HG03558 (cell line): Measurements from ENCODE around the gene COL9A3.

ENCODE experiments used
- ATAC-seq: cut with Tn5 transposase; IDR thresholded peaks from one replicate; pipeline ENCODE4 v1.9.1; 2021; ENCODE audit warnings: moderate number of reproducible peaks; ENCODE audit not compliant: unreplicated experiment; ENCODE audit errors: extremely low read depth

The COL9A3 gene

GRCh38 chr20:62778058-62778457 is 38.8 kb upstream of the COL9A3 start:
- no peak for ATAC-seq

- no peak for ATAC-seq
Measured at GRCh38 chr20:62778601-62779416, 38.0 kb upstream of the COL9A3 start.

DNA sequence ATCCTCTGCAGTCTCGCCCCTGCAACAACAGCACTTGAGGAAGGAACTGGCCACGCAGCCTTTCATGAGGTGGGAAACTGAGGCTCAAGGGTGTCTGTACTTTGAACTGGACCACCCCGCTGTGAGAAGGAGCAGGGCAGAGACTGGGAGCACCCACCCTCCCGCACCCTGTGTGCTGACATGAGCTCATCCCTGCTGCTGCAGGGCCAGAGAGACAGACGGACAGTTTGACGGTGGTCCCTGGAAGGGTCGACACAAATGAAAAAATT is 37.5 kb upstream of the COL9A3 start:
- ATAC-seq = no peak

- ATAC-seq = no peak
Measured at GRCh38 chr20:62780204-62780603, 36.6 kb upstream of the COL9A3 start.

- no peak for ATAC-seq
Measured at GRCh38 chr20:62780696-62781095, 36.2 kb upstream of the COL9A3 start.

- ATAC-seq = no peak
Measured at GRCh38 chr20:62782149-62782892, 34.5 kb upstream of the COL9A3 start.

GRCh38 chr20:62782893-62783278 is 34.0 kb upstream of the COL9A3 start:
- ATAC-seq = no peak

DNA sequence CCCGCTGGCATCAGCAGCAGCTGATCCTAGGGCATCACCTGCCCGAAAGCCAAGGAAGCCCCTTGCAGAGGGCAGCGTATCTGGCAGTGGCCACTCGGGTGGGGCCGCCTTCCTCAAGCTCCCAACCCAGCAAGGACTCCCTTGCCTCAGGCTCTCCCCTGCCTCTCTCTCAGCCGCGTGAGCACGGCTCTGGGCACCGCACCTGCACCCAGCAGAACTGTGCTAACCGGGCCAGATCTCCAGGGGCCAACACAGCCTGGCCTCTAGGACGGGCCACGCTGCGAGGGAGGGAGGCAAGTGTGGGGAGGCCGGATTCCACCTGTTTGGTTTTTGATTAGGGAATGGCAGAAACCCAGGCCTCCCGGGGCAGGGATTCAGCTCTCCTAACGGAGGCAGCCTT is 32.4 kb upstream of the COL9A3 start:
- no peak for ATAC-seq

DNA sequence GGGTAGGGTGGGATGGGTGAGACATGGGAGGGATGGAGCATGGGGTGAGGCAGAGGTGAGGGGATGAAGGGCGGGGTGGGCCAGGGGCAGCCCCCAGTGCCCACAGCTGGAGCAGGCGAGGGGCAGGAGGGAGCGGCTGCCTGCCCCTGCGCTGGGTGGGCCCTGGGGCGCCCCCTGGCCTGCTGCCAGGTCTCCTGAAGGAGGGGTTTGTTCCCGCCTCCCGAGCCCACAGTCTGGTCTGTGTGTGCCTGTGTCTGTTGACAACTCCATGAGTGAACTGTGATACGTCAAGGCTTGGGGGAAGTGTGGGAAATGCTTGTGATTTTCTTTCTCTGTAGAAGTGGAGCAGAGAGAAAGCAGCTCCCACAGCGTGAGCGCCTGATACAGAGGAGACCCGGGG is 31.5 kb upstream of the COL9A3 start:
- ATAC-seq = no peak

GRCh38 chr20:62786157-62786556 is 30.7 kb upstream of the COL9A3 start:
- ATAC-seq = no peak

- ATAC-seq = no peak
Measured at GRCh38 chr20:62787321-62787720, 29.5 kb upstream of the COL9A3 start.

GRCh38 chr20:62787866-62788265 is 29.0 kb upstream of the COL9A3 start:
- ATAC-seq = no peak

DNA sequence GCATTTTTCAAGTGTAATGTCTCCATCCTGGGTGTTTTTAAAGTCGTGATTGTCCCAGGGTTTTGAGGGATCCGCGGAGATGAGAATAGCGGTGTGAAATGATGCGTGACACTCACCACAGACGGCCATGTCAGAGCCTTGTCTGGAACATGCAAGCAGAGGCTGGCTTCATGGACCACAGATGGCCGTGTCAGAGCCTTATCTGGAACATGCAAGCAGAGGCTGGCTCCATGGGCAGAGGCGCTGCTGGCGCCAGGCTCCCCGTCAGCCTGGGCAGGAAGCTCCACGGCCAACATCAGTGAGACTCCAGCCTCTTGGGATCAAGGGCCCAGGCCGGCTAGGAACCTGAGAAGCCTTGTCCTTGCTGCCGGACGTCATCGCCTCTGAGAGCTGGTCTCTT is 28.2 kb upstream of the COL9A3 start:
- ATAC-seq = no peak

- ATAC-seq = no peak
Measured at GRCh38 chr20:62790075-62790474, 26.8 kb upstream of the COL9A3 start.

DNA sequence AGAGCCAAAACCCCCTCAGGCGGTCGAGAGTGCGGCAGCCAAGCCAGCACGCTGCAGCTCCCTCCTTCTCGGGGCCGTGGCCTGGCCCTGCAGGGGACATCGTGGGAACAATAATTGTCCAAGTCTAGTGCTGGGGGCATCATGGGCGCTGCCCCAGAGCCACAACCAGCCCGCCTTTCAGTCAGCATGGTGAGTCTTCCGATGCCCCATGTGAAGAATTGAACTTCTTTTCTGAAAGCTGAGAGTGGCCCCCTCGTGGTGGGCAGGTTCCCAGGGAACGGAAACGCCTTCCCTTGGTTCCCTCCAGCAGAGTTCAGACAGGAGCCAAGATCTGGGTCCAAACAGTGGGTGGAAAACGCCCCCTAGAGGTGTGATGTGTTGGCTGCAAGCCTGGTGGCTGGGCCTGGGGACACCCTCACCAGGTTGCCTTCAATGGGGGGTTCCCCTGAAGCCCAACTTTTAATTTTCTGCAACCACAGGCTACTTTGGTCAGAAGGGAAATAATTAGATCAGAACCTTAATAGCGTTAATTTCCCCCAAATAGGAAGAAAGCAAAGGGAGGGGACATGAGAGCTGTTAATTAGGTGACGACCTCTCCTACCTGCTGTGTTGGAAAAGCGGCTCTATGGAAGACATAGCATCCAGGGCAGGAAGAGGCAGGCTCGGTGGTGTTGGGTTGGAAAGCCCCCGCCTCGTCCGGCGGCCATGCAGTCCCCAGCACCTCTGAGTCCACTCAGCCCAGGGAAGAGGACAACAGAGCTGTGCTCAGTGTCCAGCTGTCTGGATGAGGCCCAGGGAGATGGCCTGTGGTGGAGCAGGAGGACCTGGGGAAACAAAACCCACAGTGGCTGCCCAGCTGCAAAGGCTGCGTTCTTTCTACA is 25.3 kb upstream of the COL9A3 start:
- no peak for ATAC-seq

DNA sequence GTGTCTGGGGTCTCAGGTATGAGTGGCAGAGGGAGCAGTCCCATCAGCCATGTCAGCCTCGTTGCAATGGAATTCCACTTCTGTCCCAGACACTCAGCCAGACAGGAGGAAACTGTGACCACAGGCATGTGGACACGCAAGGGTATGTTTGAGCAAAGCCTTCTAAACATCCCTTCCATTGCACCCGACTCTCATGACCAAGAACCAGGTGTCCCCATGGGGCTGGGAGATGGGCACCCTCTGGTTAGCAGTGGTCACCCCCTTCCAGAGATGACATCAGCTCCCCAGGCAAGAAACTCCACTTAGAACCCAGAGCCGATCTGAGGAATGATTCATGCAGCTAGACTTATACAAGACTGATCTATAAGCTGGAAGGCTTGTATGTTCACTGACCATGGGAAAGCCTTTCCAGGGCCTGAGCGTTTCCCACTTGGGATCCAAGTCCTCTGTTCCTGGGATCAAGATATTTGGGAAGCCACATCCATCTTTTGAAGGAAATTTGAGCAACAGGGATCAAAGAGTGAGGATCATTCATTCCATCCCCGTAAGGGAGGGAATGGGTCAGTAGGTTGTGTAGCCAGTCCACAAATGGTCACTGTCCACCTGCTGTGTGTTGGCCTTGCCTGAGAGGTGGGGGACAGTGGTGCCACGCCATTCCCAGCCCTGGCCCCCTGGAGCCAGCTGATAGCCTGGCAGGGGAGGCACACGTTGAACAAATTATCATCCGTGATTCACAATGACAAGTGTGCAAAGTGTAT is 24.5 kb upstream of the COL9A3 start:
- ATAC-seq = no peak

- ATAC-seq = no peak
Measured at GRCh38 chr20:62792940-62793756, 23.7 kb upstream of the COL9A3 start.

- ATAC-seq = no peak
Measured at GRCh38 chr20:62793757-62794006, 23.2 kb upstream of the COL9A3 start.

DNA sequence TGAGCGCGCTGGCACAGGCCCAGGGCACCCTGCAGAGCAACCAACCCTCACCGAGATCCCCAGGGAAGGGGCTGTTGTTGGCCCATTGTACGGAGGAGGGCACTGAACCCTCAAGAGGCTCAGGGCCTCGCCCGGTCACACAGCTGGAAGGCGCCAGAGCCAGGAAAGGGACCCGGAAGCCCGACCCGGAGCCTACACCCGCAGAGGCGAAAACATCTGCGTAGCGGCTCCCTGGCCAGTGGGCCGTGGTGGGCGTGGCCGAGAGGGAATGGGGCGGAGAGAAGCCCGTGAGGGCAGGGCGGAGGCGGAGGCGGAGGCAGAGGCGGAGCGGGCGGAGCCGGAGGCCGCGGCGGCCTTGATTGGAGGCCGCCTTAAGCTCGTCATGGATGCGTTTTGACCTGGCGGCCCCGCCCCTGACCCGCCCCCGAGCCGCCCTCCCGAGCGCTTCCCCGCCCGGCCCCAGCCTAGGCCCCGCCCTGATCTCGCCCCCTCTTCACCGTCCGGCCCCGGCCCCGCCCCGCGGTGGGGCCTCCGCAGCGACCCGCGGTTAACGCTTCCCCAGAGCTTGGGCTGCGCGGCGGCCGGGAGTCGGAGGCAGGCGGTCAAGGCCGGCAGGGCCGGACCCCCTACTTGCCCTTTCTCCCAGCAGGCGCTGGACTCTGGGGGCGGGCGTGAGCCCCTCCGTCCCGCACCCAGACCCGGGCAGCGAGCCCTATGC is 22.7 kb upstream of the COL9A3 start:
- ATAC-seq = peak; percentile 38
